Stimulated activated CD8-positive, alpha-beta memory T cell treated with anti-CD3 and anti-CD28 coated beads, Interleukin-15, amount 100 ng/mL, for 48 hours (primary cell): ENCODE measurements around the gene MTHFR.

Source experiments
- DNase-seq, 2 donors: peaks; one replicate each; pipeline ENCODE4 v3.0.0-alpha.2; 2020; ENCODE audit warnings: low read depth in 2 of 2

MTHFR gene

GRCh38 chr1:11805422-11806306, at the start of gene MTHFR, which contains the start of gene CLCN6:
Gene MTHFR (minus strand): TSS chr1:11805964. CDS start chr1:11803116, 2,848 bp downstream.
Gene CLCN6 (plus strand): TSS chr1:11806191. CDS start chr1:11806263, 72 bp downstream.
- DNase-seq, result peak; percentile 99

GRCh38 chr1:11855430-11855829, 49.7 kb upstream of the MTHFR start:
- no peak for DNase-seq

- no peak for DNase-seq
Observed at GRCh38 chr1:11854519-11854918, 48.8 kb upstream of the MTHFR start.

GRCh38 chr1:11851180-11851579, 45.4 kb upstream of the MTHFR start:
- no peak for DNase-seq

- no peak for DNase-seq
Observed at GRCh38 chr1:11850156-11850555, 44.4 kb upstream of the MTHFR start.

- no peak for DNase-seq
Observed at GRCh38 chr1:11848373-11848700, 42.6 kb upstream of the MTHFR start.

- DNase-seq, result no peak
Observed at GRCh38 chr1:11847667-11848372, 42.1 kb upstream of the MTHFR start, which contains the start of gene NPPA. Gene NPPA (minus strand): TSS chr1:11847783. CDS start chr1:11847684, 99 bp downstream.

- no peak for DNase-seq
Observed at GRCh38 chr1:11845641-11846335, 40.0 kb upstream of the MTHFR start.

- no peak for DNase-seq
Observed at GRCh38 chr1:11842154-11843041, 36.6 kb upstream of the MTHFR start.

- no peak for DNase-seq
Observed at GRCh38 chr1:11841245-11842153, 35.7 kb upstream of the MTHFR start.

- no peak for DNase-seq
Observed at GRCh38 chr1:11839727-11840705, 34.3 kb upstream of the MTHFR start.

GRCh38 chr1:11838349-11839272, 32.8 kb upstream of the MTHFR start:
- peak; percentile 35 to 54 for DNase-seq

- no peak for DNase-seq
Observed at GRCh38 chr1:11837767-11838348, 32.1 kb upstream of the MTHFR start.

- no peak for DNase-seq
Observed at GRCh38 chr1:11836955-11837766, 31.4 kb upstream of the MTHFR start.

- DNase-seq, result no peak
Observed at GRCh38 chr1:11835441-11836225, 29.9 kb upstream of the MTHFR start.

- no peak for DNase-seq
Observed at GRCh38 chr1:11833900-11834299, 28.1 kb upstream of the MTHFR start.
